Activated naive CD8-positive, alpha-beta T cell treated with anti-CD3 and anti-CD28 coated beads, Interleukin-2, amount 50 U/mL, for 16 hours (primary cell): ENCODE results near the gene APOBEC4.

ENCODE experiments used
- DNase-seq: peaks from one replicate; pipeline ENCODE4 v3.0.0-alpha.2; 2020; ENCODE audit warnings: low read depth, low spot score

APOBEC4 gene

GRCh38 chr1:183602510-183602909, 50.6 kb downstream of the APOBEC4 start:
- DNase-seq: no peak

DNA sequence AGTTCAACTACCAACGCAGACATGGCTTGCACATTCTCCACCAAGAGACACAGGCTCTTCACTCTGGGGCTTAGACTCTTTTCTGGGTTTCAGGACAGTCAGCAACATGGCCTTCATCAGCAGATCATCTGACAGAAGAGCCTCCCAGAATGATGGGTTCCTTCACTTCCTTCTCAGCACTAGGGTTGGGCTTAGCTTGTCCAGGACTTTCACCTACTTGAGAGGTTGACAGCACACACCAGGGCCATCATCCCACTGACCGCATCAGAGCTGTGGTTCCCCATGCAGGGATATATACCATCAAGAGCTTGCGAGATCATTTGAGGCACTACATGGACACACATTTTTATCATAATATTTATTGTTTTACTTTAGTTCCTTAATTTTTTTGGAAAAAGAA, 52.5 kb downstream of the APOBEC4 start:
- no peak for DNase-seq

- no peak for DNase-seq
These were observed 53.0 kb downstream of the APOBEC4 start for GRCh38 chr1:183600136-183600535.

GRCh38 chr1:183598386-183598785, 54.7 kb downstream of the APOBEC4 start:
- DNase-seq: no peak

DNA sequence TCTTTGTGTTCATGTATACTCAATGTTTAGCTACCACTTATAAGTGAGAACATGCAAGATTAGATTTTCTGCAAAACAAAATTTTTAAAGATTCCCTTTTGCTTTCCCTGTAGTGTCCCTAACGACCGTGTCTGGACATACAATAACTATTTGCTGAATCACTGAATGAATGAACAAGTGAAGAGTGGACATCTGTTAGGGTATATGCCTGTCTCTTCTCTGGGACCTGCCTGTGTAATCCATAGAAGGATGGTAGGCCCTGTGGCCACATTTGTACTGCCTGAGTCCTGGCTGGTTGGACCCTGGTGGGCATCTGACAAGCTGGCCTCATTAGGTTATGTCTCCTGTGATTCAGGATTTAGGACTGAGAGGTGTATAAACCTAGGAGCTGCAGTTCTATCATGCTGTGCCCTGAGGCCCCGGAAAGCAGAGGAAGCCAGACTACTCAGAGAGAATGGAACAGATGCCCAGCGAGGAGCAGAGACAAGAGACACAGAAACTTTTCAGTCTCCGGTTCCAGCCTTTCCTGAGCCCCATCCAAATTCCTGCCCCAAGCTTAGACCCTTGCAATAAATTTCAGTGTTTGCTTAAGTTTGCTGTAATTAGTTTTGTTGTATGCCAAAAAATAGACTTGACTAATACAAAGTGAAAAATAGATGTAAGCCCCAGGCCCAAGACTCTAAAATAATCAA, 55.3 kb downstream of the APOBEC4 start:
- no peak for DNase-seq

GRCh38 chr1:183596500-183596899, 56.6 kb downstream of the APOBEC4 start:
- DNase-seq: no peak
